COLO668 (cell line): ENCODE results near the gene C1orf53.
A peak's percentile ranks its signal among the peaks of the same experiment; 100 is the strongest.

Experiments
- DNase-seq: peaks from one replicate; lab custom pipeline; 2025; ENCODE audit not compliant: unreplicated experiment; lab: John Stamatoyannopoulos, UW

C1orf53 gene

DNA sequence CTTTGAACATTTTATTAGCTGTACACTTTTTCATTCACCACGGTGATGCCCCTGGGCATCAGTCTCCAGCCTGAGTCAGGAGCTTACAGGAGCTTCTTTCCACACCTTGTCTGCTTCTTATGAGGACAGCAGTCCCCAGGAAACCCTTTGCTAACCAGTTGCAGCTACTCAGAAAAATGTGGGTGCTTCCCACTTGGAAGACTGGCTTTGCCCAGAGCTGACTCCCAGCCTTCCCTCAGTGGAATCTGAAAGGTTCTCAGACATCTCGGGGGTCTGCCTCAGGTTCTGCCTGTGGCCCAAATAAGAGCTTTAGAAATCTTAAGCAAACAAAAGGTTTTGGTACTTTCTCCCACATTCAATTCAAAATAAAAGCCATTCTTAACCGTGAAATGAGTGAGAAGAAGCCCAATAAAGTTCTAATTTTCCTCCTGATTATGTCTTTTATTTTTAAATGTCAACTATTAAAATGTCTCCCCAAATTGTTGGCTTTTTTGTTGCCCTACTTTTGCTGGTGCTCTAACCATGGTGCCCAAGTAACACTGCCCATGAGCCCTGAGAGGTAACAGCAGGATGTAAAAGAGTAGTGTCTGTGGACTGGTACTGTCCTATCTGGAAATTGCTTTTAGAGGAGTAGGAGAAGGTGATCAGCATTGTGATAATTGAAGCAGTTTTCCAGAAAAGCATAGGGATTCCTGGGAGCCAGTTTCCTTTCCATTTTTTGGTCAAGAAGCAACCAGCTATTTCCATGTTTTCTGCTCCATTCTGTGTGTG is 5.6 kb downstream of the C1orf53 start:
- DNase-seq = no peak

DNA sequence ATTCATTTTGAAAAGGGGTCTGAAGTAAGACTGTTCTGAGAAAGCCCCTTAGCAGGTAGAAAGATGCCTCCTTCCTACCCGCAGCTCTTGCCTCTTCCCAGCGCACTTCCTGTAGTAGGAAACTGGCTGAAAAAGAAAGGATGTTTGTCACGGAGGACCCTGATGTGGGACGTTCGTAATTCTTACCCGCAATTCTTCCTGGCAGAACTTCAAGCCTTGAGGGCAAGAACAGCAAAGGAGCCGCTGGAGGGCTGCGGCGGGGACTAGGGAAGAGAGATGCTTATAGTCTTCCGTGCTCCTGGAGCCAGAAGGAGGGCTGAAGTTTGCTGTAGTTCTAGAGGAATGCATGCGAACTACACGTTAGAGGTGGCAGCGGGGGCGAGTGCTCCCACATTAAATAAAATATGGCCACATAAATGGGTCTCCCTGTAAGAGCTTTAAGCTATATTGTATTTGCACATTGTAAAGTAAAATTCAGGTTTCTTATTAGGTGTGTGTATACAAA is 6.3 kb downstream of the C1orf53 start:
- DNase-seq = no peak

DNA sequence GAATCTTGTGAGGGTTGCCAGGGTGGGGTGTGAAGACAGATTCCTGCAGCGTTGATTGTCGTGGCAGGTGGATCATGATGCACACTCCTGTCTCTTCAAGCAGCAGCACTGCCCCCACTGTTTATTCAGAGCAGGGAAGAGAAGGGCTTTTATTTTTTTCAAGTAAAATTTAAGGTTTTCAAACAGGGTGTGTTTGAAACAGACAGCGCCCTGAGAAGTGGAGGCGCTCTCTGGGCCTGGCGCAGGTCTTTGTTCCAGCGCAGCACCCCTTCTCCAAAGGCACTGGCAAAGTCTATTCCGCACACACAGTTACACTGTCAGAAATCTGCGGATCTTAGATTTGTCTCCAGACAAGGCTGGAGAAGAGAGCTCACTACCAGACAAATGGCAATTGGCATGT is 7.0 kb downstream of the C1orf53 start:
- no peak for DNase-seq

DNA sequence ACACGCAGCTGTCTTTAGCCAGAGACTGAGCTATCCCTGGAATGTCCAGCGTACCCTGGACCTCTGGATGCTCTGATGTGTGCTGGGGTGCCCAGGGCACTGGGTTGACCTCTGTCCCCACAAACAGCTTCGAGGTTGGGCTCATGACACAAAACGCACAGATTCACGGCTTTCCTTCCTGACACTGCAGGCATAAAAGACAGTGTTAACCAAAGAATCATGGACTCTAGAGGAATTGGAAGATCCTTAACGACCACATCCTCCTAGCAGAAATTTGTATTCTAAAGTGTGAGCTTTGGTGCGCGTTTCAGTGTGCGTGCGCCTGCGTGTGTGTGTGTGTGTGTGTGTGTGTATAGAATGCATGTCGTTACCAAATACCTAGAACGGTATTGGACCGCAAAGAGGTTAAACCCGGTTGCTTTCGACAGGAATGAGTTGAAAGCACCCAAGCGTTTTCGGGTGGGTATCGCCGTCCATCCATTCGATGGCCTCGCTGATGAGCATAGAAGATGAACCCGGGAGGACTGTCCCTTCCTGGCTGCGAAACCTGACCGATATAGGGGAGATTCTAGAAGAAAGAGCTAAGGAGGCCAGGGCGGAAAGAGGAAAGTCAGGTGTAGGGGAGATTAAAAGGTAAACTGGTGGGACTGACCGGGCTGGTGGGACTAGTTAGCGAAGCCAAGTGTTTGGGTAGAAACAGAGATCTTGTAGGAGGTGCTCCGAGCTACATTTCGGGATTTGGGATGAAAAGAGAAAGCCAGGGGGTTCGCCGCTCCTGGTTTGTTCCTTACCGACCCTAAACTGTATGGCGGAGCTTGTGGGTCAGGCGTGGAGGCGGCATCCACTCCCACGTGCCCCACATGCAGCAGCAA is 7.9 kb downstream of the C1orf53 start:
- no peak for DNase-seq

DNA sequence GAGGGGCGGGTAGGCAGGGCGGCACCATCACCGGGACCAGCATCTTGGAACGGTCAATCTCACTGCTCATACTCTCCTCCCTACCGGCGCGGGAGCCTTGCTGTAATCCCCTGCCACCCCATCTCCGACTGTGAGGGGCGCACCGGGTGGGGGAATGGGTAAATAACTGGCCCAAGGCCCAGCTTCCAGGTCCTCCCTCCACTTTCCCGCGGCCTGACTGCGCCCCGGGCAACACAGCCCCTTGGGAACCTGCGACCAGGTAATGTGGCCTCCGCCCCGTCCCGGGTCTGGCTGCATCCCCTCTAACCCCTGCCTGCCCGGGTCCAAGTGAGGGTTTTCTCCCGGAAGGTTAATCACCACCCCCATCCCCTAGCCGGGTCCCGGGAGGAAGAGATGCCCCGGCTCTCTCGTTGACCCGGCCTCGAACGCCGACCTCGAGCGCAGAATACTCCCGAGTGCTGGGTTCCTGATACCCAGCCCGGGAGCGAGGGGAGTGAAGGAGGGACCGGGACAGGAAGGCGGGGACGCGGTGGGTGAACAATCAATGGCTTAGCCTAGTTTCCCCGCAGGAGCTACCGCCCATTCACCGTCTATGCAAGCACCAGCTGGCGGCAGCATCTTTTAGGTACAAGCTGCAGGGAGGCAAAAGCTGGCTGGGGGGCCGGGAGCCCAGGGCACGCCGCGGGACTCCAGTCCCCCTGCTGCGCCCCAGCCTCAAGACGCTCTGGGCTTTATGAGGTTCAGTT is 8.9 kb downstream of the C1orf53 start:
- peak; percentile 48 for DNase-seq

DNA sequence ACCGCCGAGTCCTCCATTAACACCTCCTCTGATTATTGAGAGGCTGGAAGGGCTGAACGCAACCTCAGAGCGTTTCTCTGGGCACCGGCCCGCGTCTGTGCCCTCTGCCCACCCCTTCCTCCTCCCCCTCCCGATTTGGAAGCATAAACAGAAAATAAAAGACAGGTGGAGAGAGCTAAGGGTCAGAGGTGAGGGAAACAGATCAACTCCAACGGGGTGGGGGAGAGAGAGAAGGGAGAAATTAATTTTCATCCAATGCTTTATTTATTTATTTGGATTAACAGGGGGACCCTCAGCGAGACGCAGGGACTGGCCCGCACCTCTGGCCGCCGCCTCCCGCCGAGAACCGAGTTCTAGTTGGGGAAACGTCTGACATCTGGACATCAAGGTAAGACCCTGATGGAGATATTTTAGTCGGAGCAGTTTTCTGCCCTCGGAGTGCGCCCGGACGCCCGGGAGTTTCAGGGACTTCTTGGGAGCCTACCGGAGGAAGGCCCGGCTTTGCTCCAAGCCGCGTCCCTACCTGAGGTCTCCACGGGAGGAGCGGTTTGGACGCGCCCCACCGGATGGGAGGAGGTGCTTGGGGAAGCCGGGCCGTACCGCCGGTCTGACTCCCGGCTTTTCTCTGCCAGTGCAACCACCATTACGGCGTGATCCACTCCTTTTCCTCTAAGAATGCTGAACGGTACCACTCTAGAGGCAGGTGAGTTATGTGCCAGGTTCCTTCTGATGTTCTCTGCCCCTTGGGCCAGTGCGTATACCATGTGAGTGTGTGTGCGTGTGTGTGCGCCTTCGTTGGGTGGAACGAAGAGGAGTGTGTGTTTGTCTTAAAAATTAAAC is 9.6 kb downstream of the C1orf53 start:
- DNase-seq = peak; percentile 64

DNA sequence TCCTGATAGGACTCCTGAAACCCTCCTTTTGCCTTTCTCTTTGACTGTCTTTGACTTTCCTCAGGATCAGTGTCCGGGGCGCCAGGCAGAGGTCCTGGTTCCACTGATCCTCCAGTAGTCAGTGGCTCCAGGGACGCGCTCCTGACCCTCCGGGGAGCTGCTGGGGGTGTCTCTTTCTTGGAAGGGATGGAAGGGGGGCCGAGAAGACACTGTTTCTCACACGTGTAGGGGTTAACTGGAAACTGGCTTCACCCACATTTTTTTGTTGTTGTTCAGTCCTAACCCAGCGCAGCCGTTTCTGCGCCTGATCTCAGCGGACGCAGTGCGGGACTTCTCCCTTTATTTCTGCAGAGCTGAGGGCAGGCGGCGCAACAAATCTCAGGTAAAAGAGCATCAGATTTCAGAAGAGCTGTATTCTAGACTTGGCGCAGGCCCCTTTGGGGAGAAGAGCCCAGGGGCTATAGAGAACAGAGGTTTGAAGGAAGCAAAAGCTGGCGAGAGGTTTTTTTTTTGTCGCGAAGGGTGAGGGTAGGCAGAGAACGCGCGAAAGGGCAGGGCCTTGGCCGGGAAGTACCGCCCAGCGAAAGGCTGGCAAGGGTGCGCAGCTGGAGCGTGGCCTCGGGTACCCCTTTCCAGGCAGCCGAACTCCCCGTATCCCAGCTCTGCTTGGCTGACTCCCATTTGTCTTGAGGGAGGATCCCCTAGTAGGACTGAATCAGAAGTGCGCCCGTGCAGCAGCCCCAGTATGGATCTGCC is 10.5 kb downstream of the C1orf53 start:
- no peak for DNase-seq

DNA sequence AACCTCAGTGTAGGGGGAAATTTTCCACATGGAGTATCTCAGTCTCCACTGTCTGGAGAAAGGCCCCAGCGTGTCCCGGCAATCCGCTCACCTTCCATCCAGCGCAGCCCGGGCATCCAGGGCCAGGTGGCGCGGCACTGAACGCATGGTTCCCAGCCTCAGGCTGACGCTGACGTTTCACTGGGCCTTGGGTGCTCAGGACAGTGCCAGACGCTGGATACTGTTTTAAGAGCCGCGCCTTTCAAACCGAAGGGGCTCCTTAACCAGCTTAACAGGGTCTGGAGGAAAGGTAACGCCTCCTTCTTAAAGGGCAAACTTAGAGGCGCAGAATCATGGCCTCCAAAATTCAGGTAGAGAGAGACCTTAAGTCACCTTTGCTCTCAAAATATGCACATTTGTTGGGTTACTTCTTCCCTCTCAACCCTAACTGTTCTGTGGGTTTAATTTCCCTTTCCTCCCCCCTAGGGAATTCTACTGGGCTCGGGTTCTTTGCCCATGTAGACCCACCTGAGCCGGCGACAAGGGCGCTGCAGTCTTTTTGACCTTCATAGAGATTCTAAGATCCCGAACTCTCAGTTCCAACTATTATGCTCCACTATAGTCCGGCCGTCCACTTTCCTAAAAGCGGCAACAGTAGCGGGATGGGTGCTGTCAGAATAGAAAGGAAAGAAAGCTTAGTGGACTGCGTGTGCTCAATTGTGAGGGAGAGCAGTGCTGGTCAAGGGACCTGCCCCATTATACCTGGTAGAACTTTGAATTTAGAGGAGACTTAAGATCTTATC is 11.3 kb downstream of the C1orf53 start:
- no peak for DNase-seq

DNA sequence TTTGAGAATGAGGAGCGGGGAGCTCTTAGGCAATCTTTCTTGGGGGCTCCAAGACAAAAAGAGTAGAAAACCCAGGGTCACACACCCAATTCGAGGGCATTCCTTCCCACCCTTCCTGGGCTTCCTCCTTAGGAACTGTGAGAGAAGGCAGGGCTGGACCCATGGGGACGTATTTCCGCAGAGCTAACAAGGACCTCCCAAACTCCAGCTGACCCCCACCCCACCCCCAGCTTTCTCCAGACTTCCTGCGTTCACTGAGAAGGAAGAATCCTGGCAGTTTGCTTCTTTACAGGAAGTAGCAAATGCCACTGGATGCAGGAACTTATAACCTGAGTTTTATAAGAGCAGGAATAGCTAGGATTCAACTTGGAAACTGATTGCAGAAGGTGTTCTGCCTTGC is 12.1 kb downstream of the C1orf53 start:
- DNase-seq = no peak

DNA sequence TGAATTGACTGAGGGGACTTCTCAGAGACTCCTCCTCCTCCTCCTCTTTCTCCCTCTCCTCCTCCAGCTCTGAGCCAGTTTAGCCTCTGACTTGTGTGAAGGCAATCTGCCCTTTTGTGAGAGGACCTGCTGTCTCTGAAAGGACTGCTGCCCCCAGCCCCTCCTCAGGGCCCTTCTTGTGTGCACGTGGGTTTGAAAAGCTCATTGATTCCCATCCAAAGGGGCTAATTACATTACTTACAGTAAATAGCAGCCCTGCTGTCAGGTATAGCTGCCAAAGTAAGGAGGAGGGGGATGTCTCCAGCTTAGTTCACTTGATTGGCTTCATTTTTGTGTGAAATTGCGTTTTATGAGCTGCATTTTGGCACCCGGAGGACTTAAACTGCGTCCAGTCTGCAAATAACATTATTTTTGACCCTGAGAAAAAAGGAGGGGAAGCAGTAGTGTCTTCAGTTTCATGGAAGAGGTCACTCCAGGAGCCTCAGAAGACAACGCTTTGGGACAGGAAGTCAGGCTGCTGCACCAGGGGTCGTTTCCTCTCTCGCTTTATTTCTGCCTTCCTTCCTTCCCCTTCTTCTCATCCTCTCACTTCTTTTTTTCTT is 12.9 kb downstream of the C1orf53 start:
- DNase-seq = no peak

DNA sequence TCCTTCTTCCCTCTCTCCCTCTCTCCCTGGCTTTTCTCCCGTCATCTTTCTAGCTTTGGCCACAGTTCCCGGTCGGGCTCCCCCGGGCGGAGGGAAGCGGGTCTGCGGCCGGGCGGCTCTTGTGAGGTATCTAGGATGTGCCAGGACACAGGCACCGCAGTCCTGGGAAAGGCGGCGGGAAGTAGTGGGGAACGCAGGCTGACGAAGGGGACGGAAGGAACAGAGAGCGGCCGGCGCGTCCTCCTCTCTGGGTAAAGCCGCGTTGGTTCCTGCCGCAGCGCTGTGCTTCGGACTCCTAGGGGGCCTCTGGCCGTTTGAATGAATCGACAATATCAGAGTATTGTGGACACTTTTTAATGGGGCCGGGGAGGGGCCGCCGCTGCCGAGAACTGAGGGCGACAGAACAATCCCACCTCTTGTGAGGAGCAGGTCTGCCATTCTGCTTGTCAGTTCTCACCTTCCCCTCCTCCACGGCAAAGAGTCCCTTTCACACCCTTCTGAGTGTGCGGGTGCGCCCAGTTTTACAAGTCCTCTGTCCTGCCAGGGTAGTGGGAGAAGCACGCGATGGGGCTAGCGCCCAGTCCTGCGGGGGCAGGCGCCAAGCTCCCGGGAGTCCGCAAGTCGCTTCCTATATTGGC is 13.6 kb downstream of the C1orf53 start:
- peak; percentile 91 for DNase-seq

DNA sequence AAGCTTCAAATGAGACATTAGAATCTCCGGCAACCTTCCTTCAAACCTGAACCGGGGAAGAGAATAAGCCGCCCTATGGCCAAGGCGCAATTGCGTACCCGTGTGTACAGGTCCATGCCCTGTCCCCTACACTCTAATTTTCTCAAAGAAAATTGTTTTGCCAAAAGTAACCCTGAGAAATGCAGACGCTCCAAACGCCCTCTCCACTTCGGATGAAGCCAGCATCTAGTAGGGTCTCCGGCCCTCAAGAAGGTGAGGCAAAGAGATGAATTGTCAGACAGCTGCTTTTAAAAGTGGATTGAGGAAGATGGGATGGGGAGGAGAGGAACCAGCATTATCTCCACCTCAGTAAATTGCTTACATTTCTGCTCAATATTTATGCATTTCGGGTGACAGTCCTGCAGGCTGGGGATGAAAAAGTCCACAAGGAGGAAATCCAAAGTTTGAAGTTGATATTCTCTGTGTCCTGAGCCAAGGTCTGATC is 14.1 kb downstream of the C1orf53 start:
- DNase-seq = no peak

DNA sequence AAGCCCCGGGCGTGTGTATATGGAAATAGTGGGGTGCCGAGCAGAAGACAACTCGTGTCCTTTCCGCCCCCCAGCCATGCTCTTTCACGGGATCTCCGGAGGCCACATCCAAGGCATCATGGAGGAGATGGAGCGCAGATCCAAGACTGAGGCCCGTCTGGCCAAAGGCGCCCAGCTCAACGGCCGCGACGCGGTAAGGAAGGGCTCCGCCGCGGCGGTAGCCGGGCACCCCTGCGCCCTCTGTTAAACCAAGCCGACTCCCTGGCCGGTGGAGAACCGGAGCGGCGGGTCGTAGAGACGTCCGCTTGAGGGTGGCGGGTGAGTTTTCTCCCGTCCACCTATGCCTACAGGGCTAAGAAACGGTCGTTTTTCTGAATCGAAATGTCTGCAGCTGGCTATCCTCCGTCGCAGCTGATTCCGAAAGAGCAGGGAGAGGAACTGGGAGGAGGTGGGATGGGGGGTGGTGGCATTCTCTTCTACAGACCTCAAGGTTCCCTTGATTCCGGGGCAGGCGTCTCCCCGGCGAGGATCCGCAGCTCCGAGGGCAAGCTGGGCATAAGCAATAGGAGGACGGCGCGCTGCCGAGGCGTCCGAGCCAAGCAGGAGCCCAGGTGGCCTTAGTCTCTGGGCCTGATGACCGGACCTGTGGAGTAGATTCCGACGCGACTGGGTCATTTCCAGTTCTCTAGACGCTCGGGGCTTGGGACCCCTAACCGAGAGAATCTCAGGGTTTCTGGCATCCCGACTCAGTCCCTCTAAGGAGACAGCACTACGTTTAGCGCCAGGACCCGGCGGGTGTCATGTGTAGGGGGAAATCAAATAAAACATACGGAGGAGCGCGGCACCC is 15.6 kb downstream of the C1orf53 start:
- peak; percentile 59 for DNase-seq

DNA sequence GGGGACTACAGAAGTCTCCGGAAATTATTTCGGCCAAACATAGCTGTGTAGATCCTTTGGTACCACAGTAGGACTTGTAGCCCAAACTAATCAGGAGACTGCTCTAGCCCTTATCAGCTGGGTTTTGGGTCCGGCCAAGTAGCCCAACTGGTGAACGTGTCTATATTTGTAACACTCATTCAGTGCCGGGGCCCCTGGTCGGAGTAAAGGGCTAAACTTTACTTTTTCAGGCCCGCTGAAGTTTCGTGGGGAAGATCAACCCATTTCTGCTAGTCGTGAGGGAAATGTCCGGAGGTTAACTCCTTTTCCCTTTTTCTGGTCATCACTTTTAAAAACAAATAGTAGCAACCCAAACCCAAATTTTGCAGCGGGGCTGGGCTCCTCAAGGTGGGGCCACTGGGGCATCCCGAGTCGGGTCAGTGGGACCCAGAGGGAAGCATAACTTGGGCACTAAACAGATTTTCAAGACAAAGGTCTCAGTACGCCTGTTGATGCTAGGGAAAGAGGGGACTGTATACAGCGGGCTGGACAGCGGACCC is 16.4 kb downstream of the C1orf53 start:
- no peak for DNase-seq

DNA sequence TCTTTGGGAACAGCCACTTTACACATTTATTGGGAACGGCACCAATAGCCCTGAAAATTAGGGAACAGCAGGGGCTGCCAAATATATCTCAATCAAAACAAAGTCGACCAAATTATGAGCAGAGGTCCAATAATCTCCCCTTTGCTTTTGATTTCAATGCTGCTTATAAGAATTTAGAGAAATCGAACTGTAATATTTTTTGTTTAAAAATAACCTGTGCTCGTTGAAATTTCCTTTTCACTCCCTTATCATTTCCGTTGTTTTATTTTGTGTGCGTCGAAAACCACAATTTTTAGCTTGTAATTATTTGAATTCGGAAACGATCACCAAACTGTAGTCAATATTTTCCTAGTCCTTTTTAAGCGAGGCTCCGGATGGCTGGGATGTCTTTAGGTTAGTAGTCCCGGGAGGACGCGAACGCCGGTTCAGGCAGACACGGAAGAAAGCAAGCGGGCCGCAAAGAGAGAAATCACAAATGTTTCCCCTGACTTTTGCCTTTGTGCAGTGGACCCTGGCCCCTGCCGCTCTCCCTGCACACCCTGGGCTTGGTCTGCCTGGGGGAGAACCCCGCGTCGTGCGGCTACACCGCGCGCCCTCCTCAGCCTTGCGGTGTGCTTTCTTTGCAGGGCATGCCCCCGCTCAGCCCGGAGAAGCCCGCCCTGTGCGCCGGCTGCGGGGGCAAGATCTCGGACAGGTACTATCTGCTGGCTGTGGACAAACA is 17.1 kb downstream of the C1orf53 start:
- DNase-seq = no peak

DNA sequence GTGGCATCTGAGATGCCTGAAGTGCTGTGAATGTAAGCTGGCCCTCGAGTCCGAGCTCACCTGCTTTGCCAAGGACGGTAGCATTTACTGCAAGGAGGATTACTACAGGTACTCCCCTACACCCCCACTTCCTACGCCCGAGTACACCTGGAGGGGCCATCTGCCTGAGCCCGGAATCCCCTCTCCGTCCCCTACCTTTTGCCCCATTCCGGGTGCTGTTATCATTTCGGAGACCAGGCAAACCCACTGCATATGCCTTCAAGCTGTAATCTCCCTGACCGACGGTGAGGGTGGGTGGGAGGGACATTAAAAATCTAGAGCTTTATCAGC is 17.6 kb downstream of the C1orf53 start:
- DNase-seq = no peak
